GM13977 (cell line): ENCODE results near the gene SCAANT1.

ENCODE experiments used
- DNase-seq: peaks from one replicate; pipeline ENCODE4 v3.0.0; 2012; ENCODE audit warnings: low spot score
- in situ Hi-C: fragments of 300-500 bp; cut with MboI; formaldehyde crosslinking; loops from one replicate; pipeline ENCODE4 v1.12.0; 2022; ENCODE audit warnings: low sequenced_read_pairs, low pct_unique_long_range_greater_than_20kb, mixed read lengths, inconsistent platforms; ENCODE audit not compliant: unreplicated experiment
- TF ChIP-seq, protein P1 (sequence below): IDR thresholded peaks from 2 replicates; pipeline ENCODE4 v1.5.1; 2012; ENCODE audit warnings: mild to moderate bottlenecking, control low read depth; ENCODE audit not compliant: insufficient read depth; ENCODE audit errors: extremely low read depth, missing control alignments

SCAANT1 gene

GRCh38 chr3:63954182-63954581 lies 42.0 kb upstream of the SCAANT1 start:
- in situ Hi-C loops = no loop called here
- no peak for DNase-seq
- TF ChIP-seq, protein P1, sequence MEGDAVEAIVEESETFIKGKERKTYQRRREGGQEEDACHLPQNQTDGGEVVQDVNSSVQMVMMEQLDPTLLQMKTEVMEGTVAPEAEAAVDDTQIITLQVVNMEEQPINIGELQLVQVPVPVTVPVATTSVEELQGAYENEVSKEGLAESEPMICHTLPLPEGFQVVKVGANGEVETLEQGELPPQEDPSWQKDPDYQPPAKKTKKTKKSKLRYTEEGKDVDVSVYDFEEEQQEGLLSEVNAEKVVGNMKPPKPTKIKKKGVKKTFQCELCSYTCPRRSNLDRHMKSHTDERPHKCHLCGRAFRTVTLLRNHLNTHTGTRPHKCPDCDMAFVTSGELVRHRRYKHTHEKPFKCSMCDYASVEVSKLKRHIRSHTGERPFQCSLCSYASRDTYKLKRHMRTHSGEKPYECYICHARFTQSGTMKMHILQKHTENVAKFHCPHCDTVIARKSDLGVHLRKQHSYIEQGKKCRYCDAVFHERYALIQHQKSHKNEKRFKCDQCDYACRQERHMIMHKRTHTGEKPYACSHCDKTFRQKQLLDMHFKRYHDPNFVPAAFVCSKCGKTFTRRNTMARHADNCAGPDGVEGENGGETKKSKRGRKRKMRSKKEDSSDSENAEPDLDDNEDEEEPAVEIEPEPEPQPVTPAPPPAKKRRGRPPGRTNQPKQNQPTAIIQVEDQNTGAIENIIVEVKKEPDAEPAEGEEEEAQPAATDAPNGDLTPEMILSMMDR = no peak

DNA sequence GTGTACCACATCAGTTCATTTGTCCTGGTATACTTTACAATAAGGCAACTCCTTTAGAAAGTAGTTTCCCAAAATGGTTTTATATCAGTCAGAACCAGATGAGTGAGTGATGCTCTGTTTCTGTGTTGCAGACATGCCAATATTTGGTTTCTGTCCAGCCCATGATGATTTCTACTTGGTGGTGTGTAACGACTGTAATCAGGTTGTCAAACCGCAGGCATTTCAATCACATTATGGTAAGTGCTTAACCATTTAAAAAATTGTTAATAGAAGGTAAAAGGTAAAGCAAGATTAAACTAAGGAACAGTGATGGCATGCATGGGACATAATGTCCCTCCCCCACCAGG lies 40.0 kb upstream of the SCAANT1 start:
- DNase-seq = no peak
- in situ Hi-C loops = no loop called here
- TF ChIP-seq, protein P1 = no peak

GRCh38 chr3:63951492-63952247 lies 39.5 kb upstream of the SCAANT1 start:
- in situ Hi-C loops = no loop called here
- no peak for DNase-seq
- TF ChIP-seq, protein P1 = no peak

GRCh38 chr3:63950698-63951097 lies 38.5 kb upstream of the SCAANT1 start:
- in situ Hi-C loops = no loop called here
- DNase-seq = no peak
- TF ChIP-seq, protein P1 = no peak

GRCh38 chr3:63949005-63949404 lies 36.8 kb upstream of the SCAANT1 start:
- TF ChIP-seq, protein P1 = no peak
- no peak for DNase-seq
- in situ Hi-C loops = no loop called here

- no peak for DNase-seq
- TF ChIP-seq, protein P1 = no peak
- in situ Hi-C loops = no loop called here
These were observed 35.4 kb upstream of the SCAANT1 start for GRCh38 chr3:63947594-63947993.

DNA sequence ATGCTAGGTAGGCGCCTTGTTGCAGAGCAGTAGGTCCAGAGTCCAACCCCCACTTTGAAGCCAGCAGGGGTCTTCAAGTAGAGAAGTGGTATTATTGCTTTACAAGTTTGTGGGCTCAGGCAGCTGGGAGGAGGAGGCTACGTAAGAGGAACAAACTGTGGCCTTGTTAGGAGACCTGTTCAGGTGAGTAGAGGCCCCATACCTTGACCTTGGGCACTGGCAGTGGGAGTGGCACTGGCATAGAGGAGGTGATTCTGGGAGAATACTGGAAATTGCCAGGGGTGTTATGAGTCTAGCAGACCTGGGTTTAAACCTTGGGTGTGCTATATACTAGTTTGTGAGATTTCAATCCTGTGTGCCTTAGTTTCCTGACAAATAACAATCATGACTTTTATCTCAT lies 34.6 kb upstream of the SCAANT1 start:
- TF ChIP-seq, protein P1 = no peak
- in situ Hi-C loops = no loop called here
- no peak for DNase-seq
